HG03108 (cell line): ENCODE results near the gene NELFA.

Experiments used
- ATAC-seq: cut with Tn5 transposase; IDR thresholded peaks from one replicate; pipeline ENCODE4 v1.9.1; 2021; ENCODE audit warnings: moderate library complexity; ENCODE audit not compliant: unreplicated experiment

NELFA gene

DNA sequence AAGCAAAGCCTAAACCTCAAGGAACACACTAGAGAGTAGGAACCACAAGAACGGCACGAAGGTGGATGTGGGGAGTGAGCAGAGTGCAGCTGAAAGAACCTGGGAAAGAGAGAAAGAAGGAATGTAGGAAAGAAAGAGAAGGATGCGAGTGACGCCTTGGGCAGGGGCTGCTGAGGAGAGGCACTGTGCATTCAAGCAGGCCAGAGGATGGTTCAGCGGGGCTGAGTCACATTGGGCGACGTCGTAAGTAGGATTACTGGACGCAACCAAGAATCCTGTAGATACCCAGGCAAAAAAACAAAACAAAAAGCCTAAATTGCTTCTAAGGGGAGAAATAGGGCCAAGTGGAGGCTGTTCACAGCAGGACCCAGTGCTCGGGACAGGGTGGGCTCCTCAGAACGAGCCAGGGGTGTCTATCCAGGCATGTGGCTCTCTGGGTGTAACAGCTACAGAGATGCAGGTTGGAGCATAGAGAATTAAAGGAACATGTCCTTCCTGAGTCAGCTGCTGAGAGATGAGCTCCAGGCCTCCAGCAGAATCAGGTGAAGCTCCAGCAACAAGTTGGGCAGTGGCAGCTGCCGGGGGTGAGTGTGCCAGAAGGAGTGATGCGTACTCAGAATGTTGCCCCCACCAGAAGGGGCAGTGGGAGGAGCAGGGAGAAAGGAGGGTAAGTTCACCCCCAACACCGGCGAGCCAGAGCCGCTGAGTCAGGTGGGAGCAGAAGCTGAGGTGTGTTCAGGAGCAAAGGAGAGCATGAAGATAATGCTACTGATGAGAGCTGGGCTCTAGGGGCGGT lies 38.6 kb downstream of the NELFA start:
- ATAC-seq, result no peak

- no peak for ATAC-seq
These were observed 40.0 kb downstream of the NELFA start for GRCh38 chr4:1968686-1969295.

- no peak for ATAC-seq
These were observed 41.1 kb downstream of the NELFA start for GRCh38 chr4:1967512-1968149.

DNA sequence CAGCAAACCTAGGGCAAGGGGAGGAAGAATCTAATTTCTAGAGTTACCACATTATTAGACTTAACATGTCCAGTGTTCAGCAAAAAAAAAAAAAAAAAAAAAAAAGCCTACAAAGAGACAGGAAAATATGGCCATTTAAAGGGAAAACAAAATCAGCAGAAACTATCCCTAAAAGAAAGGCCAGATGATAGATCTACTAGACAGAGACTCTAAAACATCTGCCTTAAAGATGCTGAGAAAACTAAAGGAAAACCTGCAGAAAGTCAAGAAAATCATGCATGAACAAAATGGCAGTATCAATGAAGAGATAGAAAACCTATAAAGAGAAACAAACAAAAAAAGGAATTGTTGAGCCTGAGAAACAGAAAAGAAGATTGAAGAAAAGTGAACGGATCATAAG lies 43.8 kb downstream of the NELFA start:
- ATAC-seq, result no peak

DNA sequence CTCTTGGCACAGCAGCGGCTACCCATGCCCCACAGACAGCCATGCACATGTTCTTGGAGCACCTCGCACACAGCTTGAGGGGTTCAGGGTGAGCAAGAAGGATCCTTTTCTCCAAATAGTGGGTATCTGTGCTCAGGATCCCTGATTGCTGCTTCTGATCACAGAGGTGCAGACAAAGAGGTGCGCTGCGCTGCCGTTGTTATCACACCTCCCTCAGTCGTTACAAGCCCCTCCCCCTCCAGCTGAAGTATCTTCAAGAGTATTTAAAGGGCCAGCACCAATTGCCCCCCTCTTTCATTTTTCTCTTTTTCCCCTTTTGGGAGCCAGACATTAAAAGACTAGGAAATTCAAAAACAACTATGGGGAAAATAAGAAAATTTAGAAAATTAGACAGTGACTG lies 44.3 kb downstream of the NELFA start:
- ATAC-seq, result no peak

DNA sequence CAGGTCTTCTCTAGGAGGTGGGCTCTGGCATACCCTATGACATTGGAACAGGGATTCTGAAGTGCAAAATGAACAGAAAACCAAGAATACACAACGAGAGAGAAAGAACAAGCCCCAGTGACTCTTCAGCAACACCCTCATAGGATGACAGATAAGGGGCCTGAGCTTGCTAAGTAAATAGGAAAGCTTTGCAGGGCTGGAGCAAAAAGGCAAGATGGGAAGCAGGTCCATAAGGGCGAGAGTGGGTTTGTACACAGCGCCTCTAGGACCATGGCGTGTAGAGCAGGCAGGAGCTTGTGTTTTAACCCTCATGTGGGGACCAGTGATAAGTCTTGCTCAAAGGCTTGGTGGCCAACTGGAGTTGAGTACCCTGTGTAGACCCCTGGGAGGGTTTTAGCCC lies 45.8 kb downstream of the NELFA start:
- no peak for ATAC-seq

DNA sequence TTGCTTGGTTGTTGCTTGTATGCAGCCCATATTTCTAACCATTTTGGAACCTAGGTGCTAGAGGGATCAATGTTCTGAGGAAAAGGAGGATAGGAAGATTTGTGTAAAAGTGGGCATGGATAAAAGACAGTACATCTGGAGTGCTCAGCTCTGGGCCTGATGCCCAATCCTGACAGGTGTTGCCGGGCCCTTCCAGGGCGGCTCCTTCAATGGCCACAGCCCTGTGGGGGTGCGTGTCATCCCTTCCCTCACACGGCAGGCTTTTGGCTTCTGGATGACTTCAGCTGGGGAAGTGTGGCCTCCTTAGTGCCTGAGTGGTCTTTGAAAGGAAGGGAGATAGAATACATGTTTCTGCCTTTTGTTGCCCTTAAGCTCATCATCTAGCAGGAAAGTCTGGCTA lies 47.2 kb downstream of the NELFA start:
- no peak for ATAC-seq

- no peak for ATAC-seq
These were observed 47.7 kb downstream of the NELFA start for GRCh38 chr4:1961038-1961437.

DNA sequence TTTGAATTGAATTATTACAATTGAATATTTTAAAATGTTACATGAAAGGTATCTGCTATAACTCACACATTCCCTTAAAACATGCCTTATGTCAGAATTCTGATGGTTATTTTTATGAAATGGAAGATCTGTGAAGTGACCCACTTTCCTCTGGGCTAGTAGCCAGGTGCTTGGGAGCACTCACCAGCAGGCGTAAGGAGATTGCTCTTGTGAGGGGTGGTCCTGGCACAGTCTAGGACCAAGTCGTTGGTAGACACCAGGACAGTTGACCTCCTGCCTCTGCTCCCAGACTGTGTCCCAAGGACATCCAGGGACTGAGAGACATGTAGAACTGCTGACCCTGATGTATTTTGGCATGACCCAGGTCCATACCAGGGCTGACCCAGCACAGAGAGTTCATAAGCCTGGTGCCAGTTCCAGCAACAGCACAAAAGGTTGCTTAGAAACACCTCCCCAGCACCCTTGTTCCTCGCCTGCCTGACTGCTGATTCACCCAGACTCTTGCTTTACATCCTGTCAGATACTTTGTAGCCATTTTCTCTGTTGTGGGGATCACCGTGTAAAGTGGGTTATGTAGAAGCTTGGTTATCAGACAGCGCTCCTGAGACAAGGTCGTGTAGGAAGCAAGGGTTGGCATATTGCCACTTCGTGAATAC lies 48.5 kb downstream of the NELFA start:
- ATAC-seq, result no peak

DNA sequence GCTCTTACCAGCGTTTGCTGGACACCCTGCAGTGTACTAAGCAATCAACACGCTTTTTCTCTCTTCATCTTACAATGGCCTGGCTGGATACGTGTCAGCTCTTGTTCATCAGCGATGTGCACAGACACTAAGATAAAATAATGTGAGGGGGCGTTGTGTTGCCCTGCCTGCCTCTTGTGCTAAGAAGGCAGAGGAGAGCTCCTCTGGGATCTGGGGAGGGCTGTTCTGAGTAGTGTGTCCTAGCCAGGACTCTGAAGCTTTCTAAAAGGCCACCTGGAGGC lies 49.7 kb downstream of the NELFA start:
- ATAC-seq, result no peak

DNA sequence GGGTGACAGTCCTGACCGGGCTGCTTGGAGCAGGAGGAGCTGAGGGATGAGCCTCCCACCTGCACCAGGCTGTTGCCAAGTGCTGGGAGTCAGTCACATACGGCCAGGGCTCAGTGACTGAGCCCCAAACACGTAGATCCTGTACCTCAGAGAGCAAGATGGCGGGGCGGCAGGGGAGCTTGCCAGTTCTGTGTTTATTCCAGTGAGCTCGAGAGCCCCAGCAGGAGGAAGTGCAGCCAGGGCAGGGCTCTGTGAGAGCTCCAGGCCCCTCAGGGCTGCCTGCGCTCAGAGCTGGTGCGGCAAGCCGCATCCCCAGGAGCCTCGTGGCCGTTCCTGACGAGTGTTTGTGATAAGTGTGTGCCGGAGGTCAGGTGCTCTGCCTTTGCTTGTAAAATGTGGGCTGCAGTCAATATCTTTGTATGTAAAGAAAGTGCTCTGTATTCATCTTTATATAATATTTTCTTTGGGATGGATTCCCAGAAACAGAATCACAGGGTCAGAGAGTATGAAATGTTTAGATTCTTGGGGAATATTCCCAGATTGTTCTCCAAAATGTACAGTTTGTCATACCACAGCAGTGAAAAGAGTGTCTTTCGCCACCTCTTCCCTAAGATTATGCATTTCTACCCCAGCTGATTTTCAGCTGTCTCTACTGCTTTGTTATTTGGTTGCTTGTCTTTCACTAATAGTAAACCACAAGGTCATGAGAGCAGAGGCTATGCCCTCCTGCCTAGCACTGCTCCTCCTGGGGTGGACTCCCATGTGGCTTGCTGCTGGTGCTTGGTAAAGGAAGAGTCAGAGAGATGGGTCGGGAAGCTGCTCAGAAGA lies 50.3 kb downstream of the NELFA start:
- ATAC-seq, result no peak

DNA sequence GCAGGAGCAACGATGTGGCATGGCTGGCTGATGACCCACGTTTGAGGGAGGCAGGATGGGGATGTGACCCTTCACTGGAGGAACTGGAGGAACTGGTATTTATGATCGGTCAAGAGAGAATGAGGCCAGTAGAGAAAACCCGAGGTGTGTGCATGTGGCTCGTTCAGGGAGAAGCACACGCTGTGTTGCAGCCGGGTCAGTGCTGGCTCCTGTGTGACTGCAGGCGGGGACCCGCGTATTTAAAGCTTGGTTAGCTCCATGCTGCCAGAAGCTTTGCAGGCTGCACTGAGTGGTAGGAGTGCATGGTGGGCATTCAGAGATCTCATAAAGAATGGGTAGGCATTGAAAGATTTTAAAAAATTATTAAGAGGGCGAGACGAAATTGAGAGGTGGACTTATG lies 52.1 kb downstream of the NELFA start:
- ATAC-seq, result no peak

DNA sequence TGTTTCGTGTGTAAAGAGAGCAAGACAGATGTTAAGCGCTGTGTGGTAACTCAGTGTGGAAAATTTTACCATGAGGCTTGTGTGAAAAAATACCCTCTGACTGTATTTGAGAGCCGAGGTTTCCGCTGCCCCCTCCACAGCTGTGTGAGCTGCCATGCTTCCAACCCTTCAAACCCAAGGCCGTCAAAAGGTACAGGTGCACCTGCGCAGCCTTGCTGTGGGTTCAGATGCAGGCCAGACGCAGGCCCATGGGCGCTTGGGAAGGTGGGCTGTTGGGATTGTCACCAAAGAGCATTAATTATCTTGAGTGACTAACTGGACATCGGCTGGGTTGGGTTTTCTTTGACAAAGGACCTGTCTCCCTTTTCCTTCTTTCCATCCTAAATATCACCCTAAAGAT lies 55.4 kb downstream of the NELFA start:
- ATAC-seq, result no peak

DNA sequence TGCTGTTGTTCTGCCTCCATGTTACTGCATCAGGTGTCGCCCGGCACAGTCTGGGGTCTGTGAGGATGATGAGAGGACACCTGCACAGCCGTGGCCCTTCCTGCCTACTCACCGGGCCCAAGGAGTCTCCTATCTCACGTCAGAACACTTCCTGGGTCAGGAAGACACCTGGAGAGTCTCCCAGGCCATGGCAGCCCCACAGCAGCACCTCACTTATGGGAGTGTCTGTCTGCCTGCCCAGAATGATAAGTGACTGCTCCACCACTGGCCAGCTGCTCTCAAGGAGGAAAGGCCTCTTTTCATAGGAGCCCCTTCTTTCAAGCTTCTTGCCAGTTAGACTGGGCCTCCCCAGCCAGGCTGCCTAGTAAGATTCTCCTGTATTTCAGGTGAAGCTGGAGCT lies 56.1 kb downstream of the NELFA start:
- ATAC-seq, result no peak

DNA sequence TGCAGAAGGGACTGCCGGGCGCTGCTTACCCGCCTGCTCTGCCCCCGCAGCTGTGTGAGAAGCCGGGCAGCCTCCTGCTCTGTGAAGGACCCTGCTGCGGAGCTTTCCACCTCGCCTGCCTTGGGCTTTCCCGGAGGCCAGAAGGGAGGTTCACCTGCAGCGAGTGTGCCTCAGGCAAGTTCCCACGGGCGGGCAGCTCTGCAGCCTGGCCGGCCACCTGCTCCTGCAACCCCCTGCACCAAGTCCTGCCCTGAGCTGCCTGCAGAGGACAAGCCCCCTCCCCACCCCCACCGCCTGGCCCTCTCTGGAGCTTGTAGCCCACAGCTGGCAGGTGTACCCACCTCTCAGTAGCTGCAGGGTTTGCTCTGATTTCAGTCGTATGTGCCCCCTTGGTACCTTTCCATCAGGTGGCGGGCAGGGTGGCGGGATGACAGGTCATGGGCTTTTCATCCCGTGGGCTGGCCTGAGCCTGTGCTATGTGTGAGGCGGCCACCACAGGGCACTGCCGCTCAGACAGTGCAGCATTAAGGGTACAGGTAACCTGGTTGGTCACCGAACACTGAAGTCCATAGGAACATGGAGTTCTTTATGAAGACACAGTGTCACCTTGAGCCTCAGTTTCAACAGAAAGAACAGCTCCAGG lies 56.6 kb downstream of the NELFA start:
- no peak for ATAC-seq

DNA sequence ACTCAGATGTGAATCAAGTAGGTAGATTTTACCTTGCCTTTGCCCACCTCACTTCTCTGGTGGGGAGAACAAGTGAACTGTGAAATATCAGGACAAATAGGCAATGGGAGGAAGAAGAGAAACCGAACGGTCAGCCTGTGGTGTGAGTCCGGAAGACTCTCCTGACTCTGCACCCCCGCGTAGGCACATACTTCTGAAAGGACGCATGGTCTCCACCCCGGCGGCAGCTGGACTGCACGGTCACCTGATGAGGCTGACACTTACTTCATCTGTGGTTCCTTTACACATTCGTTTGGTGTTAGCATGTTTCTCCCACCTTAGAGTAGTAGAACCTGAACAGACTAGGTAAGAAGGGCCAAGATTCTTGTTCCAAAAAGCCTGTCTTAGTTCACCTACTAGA lies 58.4 kb downstream of the NELFA start:
- ATAC-seq, result no peak

GRCh38 chr4:1948892-1949436 lies 59.8 kb downstream of the NELFA start:
- no peak for ATAC-seq

- no peak for ATAC-seq
These were observed 60.5 kb downstream of the NELFA start for GRCh38 chr4:1948232-1948631.

- ATAC-seq, result no peak
These were observed 62.9 kb downstream of the NELFA start for GRCh38 chr4:1945912-1946311.

- ATAC-seq, result no peak
These were observed 63.5 kb downstream of the NELFA start for GRCh38 chr4:1945124-1945895.
